Lower leg skin (tissue), 3 donors: ENCODE data around the gene DLG5.

Experiments
- POLR2A ChIP-seq, 2 donors: fragments of 450-650 bp; IDR thresholded peaks; one replicate each; pipeline ENCODE4 v1.6.1; 2016 to 2017; ENCODE audit warnings: antibody characterized with exemption in 2 of 2, mild to moderate bottlenecking in 1 of 2, moderate library complexity in 1 of 2
- TF ChIP-seq, protein P1 (sequence below), 3 donors: fragments of 450-650 bp; IDR thresholded peaks; one replicate each; pipeline ENCODE4 v1.5.1; 2016; ENCODE audit warnings: antibody characterized with exemption in 3 of 3, mild to moderate bottlenecking in 3 of 3, moderate library complexity in 2 of 3

DNA sequence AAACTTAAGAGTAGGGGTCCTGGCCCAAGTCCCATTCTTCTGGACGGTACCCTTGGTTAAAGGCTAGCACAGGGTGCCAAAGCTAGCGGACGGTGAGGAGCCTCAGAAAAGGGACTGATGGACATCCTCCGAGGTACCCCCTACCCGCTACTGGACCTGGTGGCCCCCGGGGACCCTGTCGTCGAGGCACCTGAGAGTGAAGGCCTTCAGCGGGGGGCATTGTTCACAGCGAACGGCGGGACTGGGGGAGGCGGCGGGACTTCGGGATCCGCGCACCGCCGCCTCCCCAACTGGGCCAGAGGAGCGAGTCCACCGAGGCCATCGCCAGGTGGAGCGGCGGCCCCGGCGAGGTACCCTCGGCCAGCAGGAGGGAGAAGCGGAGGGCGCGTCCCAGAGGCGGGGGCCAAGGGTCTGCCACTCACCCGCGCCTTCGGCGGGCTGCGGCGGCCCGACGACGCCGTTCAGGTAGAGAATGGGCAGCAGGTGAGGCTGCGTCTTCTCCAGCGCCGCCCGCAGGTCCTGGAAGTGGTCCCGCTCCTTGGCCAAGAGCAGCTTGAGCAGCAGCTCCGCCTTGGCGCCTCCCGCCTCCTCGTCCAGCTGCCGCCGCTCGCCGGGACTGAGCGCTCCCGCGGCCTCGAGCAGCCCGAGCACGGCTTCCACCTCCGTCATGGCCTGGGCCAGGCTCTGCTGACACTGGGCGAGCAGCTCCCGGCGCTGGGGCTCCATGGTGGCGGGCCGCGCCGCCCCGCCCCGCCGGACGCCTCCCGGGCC lies 575 bp downstream of the DLG5 start:
- TF ChIP-seq, protein P1, sequence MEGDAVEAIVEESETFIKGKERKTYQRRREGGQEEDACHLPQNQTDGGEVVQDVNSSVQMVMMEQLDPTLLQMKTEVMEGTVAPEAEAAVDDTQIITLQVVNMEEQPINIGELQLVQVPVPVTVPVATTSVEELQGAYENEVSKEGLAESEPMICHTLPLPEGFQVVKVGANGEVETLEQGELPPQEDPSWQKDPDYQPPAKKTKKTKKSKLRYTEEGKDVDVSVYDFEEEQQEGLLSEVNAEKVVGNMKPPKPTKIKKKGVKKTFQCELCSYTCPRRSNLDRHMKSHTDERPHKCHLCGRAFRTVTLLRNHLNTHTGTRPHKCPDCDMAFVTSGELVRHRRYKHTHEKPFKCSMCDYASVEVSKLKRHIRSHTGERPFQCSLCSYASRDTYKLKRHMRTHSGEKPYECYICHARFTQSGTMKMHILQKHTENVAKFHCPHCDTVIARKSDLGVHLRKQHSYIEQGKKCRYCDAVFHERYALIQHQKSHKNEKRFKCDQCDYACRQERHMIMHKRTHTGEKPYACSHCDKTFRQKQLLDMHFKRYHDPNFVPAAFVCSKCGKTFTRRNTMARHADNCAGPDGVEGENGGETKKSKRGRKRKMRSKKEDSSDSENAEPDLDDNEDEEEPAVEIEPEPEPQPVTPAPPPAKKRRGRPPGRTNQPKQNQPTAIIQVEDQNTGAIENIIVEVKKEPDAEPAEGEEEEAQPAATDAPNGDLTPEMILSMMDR (IDR thresholded peaks at IDR 0.05) = no peak
- TF ChIP-seq POLR2A (IDR thresholded peaks at IDR 0.05) = no peak
